CD4-positive, alpha-beta T cell treated with Interferon alpha-2 for 1 hour (primary cell): ENCODE measurements around the gene DHRS3.
"Not testable (repeated sequence)": the region's sequence is repeated elsewhere in the genome, so short reads cannot be mapped to it uniquely, and the experiment has no call there.

Experiments
- DNase-seq, 2 donors: peaks; one replicate each; pipeline ENCODE4 v3.0.0-alpha.2; 2020 to 2022

DHRS3 gene

DNA sequence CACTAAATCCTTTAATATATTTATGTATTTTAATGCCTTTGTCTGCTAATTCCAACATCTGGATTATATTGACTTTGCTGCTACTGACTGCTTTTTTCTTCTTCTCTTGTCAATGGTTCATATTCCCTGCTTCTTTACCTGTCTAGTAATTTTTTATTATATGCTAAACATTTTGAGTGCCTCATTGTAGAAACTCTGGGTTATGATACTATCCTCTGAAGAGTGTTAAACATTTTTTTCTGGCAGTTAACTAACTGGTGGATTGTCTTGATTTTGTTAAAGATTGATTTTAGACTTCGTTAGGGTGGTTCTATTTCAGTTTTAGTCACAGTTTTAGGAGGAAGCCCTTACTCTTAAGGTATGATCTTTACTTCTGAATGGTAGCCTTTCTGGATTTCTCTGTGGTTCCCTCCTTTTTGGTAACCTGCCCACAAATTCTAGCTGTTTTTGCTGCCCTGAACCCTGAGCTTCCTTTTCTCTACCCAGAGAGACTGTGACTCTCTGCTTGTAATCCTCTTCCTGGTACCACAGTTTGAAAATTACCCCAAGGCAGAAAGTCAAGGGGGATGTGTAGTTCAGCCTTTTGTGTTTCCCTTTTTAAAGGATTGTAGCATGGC lies 81.9 kb downstream of the DHRS3 start:
- DNase-seq: no peak

DNA sequence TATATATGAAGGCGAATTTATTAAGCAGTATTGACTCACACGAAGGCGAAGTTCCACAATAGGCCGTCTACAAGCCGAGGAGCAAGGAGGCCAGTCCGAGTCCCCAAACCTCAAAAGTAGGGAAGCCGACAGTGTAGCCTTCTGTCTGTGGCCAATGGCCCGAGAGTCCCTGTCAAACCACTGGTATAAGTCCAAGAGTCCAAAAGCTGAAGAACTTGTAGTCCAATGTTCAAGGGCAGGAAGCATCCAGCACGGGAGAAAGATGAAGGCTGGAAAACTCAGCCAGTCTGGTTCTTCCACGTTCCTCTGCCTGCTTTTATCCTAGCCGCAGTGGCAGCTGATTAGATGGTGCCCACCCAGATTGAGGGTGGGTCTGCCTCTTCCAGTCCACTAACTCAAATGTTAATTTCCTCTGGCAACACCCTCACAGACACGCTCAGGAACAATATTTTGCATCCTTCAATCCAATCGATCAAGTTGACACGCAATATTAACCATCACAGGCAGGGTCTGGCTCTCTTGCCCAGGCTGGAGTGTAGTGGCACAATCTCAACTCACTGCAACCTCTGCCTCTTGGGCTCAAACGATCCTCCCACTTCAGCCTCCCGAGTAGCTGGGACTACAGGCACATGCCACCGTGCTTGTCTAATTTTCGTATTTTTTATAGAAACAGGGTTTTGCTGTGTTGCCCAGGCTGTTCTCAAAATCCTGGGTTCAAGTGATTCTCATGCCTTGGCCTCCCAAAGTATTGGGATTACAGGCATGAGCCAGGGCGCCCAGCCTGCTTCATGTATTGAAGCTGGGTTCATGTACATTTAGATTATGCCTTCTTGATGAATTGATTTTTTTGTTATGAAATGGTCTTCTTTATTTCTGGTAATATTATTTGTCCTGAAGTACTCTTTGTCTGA lies 85.3 kb downstream of the DHRS3 start:
- DNase-seq: no peak

DNA sequence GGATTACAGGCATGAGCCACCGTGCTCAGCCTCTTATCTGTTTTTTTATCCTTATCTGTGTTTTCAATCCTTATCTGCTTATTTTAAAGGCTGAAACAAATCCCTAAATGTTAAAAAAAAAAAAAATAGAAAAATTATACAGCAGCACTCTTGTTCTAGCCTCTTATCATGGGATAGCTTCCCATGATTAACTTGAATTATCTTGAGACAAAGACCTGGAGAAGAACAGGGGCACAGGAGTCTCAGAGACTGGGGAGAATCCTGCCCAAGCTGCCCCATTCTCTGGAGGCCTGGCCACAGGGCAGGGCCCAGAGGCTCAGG lies 86.9 kb downstream of the DHRS3 start:
- DNase-seq: no peak

DNA sequence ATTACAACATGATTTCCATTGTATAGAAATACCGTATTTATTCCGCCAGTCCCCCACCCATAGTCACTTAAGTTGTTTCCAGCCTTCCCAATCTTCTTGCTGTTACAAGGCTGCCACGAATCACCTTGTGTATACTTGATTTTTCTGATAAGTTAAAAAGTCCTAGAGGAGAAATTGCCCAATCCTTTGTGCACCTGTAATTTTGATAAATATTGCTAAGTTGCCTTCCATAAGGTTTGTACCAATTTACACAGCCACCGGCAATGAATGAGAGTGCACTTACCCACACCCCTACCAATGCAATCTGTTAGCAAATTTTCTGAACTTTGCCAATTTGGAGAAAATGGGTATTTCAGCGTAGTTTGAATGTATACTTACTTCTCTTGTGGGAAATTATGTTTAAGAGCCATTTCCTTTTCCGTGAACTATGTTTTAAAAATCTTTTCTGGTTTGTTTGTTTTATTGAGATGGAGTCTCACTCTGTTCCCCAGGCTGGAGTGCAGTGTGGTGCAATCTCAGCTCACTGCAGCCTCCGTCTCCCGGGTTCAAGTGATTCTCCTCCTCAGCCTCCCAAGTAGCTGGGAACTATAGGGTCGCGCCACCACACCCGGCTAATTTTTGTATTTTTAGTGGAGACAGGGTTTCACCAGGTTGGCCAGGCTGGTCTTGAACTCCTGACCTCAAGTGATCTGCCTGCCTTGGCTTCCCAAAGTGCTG lies 87.4 kb downstream of the DHRS3 start:
- DNase-seq: no peak

DNA sequence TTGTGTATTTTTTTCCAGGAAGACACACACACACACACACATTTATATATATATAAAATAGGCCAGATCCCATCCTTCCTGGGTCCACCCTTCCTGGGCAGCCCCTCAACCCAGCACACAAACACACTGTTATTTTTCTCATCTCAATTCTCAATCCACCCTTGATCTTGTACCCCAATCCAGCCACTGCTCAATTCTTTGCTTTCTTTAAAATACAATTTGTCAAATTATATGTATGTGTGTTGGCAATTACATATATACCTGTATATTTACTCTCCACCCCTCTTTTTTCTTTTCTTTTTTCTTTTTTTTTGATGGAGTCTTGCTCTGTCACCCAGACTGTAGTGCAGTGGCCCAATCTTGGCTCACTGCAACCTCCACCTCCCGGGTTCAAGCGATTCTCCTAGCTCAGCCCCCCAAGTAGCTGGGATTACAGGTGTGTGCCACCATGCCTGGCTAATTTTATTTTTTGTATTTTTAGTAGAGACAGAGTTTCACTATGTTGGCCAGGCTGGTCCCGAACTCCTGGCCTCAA lies 88.3 kb downstream of the DHRS3 start:
- DNase-seq: no peak

DNA sequence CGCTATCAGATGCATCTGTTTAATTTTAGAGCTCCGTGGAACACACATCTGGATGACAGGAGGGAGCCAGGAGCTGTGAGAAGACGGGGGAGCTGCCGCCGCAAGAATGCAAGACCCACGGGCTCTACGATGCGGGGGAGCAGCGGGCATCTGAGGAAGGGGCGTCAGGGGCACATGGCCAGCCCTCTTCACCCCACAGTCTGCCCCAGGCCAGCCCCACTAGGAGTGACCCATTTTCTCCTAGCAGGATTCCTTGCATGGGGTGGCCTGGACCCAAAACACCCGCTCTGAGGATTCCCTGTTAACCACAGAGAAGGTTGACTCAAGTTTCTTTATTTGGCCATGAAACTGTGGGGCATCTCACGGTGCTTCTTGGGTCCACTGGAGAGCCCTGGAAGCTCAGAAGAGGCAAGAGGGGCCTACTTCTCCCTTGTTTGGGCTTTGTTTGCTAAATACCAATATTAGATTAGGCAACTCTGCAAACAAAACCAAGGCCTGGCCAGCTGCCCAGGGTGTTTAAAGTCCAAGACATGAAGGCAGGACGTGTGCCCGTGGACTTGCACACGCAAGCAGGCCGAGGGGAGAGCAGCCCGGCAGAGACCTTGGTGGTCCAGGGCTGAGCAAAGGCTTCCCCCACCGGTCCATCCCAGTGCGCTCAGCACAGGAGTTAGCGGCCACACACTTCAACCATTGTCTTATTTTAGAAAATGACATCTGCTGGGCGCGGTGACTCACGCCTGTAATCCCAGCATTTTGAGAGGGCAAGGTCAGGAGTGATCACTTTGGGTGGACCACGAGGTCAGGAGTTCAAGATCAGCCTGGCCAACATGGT lies 89.8 kb downstream of the DHRS3 start:
- DNase-seq: no peak

DNA sequence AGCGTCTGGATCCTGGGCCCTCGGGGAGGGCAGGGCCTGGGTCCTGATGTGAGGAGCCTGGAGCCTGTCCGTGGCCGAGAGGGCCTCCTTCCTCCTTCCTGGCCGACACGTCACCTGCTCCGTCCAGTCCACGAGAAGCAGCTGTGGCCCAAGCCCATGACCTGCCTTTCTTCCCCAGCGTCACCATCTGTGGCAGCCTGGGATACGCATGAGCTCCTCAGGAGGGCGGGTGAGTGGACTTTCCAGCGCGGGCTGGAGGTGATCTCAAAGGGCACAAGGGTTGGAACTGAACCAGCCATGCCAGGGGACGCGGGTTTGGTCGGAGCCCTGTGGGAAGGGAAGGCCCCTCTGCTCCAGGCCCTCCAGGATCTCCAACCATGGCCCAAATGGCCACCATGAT lies 90.4 kb downstream of the DHRS3 start:
- no peak for DNase-seq

DNA sequence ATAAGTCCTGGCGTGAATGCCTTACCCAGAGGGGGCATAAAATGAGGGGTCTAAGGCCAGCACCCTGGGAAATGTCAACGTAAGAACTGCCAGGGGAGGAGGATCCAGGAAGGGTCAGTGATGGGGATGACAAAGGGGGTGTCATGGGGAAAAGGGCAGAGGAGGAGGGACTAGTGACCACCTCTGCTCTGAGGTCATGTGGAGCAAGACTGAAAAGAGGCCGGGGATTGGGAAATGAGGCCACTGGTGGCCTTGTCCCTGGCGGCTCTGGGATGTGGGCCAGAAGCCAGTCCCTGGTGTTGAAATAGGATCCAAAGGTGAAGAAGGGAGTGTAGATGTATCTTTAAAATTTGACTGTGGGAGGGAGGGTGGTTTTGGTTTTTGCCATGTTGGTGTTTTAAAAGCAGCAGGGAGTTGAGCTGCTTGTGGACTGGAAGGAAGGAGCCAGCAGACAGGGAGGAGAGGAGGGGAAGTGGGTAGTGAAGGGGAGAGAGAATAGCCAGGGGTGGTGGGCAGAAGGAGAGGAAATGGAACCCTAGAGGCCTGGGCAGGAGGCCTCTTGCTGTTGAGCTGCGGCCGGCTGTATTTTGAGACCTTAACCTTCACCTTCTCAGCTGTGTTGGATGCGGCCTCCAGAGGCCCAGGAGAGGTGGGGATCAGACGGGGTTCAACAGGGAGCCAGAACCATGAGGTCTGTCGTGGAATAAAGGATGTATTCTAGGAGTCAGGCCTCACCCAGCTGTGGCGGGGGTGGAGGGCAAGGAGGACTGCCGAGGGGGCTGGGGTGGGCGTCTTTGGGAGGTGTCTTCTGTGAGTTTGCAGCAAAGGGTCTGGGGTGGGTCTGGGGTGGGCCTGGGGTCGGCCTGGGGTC lies 92.5 kb downstream of the DHRS3 start:
- no peak for DNase-seq

DNA sequence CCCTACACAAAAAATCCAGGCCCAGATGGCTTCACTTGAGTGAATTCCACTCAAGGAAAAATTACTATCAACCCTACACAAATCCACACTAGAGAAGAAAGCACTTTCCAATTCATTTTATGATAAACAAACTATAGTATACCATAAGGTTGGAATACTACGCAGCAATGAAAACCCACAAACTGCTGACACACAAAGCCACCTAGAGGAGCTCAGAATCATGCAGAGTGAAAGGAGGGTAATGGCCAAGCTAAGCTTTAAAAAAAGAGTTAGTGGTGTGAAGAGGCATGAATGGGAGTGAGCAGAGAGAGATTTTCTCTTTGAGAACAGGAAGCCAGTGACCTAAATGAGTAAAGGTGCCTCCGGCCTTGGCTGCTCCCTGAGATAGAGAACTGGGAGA lies 93.7 kb downstream of the DHRS3 start:
- no peak for DNase-seq

DNA sequence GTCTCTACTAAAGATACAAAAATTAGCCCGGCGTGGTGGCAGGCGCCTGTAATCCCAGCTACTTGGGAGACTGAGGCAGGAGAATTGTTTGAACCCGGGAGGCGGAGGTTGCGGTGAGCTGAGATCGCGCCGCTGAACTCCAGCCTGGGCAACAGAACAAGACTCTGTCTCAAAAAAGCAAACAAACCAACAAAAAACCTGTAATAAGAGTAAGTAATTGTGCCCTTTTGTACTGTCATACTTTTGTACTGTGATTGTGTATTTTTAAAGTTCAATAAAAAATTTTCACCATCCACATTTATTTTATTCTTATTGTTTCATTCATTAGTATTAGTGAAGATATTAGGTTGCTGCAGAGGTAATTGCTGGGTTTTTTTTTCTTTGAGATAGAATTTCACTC lies 95.2 kb downstream of the DHRS3 start:
- DNase-seq: not testable (repeated sequence)

DNA sequence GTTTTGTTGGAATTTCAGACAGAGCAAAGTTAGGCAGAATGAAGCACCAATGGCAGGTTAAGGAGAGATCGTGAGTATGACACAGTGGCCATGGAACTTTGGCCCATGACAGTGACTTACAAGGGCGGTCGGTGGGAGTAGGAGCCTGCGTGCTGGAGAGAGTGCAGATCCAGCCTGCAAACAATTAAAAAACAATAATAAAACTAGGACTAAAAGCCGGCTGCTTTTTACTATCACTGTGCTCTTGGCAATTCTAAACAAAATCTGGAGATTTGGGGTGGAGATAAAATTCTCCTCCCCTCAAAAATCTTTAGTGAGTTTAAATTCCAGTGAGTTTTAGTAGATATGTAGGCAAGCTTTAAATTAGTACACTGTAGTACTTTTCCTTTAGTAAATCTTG lies 96.9 kb downstream of the DHRS3 start:
- no peak for DNase-seq

DNA sequence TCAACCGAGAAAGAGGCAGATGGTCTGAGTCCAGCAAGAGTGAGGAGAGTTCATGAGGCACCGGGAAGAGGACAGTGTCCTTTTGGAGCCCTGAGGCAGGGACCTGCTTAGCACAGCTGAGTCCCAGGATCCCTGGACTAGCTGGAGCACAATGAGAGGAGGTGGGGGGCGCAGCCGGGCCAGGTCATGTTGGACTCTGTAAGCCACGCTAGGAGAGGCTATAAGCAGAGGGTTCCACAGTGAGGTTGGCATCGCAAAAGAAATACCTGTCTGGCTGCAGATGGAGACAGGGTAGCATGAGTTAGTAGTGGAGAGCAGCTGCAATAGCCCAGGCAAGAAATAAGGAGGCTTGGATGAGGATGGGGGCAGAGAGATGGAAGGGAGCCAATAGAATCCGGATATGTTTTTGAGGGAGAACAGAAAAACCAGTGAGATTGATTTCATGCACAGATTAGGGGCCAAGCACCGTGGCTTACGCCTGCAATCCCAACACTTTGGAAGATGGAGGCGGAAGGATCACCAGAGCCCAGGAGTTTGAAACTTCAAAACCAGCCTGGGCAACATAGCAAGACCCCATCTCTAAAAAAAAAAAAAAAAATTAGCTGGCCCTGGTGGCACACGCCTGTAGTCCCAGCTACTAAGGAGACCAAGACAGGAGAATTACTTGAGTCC lies 98.2 kb downstream of the DHRS3 start:
- DNase-seq: no peak

DNA sequence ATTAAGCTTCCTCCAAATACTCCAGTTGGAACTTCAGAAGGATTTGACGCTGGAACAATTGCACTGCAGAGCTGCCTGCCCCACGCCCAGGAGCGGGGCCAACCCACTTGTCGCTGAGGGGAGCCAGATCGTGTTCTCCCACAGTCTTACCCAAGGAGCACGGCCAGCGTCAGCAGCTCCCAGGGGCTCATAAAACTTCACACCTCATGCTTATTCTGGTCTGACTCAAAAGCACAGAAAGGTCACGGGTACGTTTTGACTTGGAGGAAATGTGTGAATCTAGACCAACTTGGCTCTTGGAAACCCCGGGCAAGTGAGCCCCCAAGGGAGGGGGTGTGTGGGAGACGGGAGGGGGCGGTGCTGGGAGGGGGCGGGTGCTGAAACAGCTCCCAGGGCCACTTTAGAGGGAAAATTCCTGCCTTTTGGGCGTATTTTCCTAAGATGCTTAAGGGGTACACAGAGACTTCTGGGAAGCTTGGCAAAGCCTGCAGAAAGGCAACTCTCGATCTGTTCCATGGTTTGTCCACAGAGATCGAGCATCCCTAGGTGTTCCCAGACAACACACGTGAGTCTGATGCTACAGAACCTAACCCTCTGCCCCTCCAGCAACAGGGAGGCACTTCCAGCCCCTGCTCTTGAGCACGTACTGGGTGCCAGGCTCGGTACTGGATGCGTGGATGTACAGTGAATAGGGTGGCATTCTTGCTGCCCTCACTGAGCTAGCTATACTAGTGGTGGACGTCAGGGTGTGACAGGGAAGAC lies 98.9 kb downstream of the DHRS3 start:
- no peak for DNase-seq
